Activated T-cell treated with anti-CD3 and anti-CD28 coated beads, Interleukin-2, amount 50 U/mL, for 4 hours (primary cell): ENCODE measurements around the gene PRKCA. TPM values are rescaled to one million over a fixed set of nuclear protein-coding genes. Genes with fewer than 3 reads are reported as not detected.

Source experiments
- ATAC-seq, 2 donors: fragments of 200-7000 bp; cut with Tn5 transposase; one replicate each; pipeline ENCODE4 v1.10.0; 2021
- DNase-seq: peaks from one replicate; pipeline ENCODE4 v3.0.0-alpha.2; 2020
- H3K27me3 Mint-ChIP-seq: one replicate; pipeline ENCODE4 v1.8.0; 2021; ENCODE audit warnings: low read depth, mixed read lengths
- H3K36me3 Mint-ChIP-seq: one replicate; pipeline ENCODE4 v1.8.0; 2022; ENCODE audit warnings: mixed read lengths; ENCODE audit not compliant: insufficient read depth
- H3K4me1 Mint-ChIP-seq: one replicate; pipeline ENCODE4 v1.8.0; 2021; ENCODE audit warnings: low read depth, mixed read lengths
- H3K4me3 Mint-ChIP-seq: one replicate; pipeline ENCODE4 v1.8.0; 2021; ENCODE audit warnings: mild to moderate bottlenecking, moderate library complexity, mixed read lengths
- H3K9me3 Mint-ChIP-seq: one replicate; pipeline ENCODE4 v1.8.0; 2021; ENCODE audit warnings: mixed read lengths
- total RNA-seq, 3 donors: library from RNA; stranded (reverse); gene quantifications; one replicate each; pipeline ENCODE4 v1.2.1, GENCODE V29; 2021

Gene PRKCA
- total RNA-seq, 3 donors from 2014 or later, result 79.4 to 114 (median 95.3) TPM

DNA sequence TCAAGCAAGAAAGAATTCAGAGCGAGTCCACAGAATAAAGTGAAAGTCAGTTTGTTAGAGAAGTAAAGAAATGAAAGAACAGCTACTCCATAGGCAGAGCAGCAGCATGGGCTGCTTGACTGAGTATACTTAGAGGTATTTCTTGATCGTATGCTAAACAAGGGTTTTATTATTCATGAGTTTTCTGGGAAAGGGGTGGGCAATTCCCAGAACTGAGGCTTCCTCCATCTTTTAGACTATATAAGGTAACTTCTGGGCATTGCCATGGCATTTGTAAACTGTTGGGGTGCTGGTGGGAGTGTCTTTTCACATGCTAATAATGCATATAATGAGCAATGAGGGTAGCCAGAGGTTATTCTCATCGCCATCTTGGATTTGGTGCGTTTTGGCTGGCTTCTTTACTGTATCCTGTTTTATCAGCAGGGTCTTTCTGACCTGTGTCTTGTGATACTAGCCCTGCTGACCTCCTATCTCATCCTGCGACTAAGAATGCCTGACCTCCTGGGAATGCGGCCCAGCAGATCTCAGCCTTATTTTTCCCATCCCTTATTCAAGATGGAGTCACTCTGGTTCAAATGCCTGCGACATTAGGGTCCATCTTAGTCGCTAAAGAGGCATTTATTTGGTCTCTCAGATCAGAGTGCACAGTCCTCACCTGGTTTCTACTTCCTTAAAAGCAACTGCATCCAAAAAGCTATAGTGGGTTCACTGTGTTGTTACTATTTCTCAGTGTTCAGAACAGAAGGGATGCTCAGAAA lies 432.0 kb downstream of the PRKCA start:
- H3K36me3 Mint-ChIP-seq, result peaks cover 33% of the 10 kb centered on the region
- no peaks in the 10 kb centered on the region for H3K27me3 Mint-ChIP-seq
- no peaks in the 10 kb centered on the region for H3K9me3 Mint-ChIP-seq
- DNase-seq (no peak), ATAC-seq (no peak)
- no peak overlapping the region for H3K4me3 Mint-ChIP-seq
- peaks cover 2% of the 10 kb centered on the region for H3K4me1 Mint-ChIP-seq

DNA sequence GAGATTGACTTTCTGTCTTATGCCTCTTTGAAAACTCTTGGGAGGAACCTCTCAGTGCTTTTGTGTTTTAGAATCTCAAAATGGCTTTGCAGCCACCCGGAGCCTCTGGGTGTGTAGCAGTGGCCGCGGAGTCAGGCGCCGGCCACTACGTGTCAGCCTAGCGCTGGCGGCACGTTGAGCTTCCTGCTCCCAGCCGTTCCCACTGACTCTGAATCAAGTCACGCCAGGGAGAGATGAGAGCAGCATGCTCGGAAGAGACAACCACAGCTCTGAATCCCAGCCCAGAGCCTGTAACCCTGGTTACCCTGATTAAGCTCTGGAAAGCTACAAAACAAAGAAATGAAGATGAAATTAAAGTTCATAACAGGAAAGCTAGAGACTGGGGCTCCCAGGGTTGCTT lies 435.1 kb downstream of the PRKCA start:
- no peaks in the 10 kb centered on the region for H3K9me3 Mint-ChIP-seq
- H3K36me3 Mint-ChIP-seq, result peaks cover 37% of the 10 kb centered on the region
- H3K27me3 Mint-ChIP-seq, result no peaks in the 10 kb centered on the region
- DNase-seq (no peak), ATAC-seq (no peak)
- H3K4me1 Mint-ChIP-seq, result no peaks in the 10 kb centered on the region
- no peak overlapping the region for H3K4me3 Mint-ChIP-seq

DNA sequence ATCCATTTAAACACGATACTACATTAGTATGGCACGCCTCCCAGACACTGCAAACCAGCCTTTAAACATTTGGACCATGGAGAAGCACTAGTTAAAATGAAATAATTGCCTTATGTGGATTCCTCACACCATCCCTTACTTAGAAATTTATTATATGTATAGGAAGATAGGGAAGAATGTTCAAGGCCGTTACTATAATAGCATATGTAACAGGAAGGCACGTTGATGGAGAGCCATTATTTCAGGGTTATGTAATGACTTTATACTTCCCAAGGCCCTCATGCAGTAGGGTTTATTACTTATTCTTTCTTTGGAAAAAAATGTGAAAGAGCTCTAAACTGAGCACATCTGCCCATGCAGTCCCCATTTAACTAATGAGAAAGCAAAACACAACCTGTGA lies 435.9 kb downstream of the PRKCA start:
- ATAC-seq (no peak), DNase-seq (no peak)
- H3K27me3 Mint-ChIP-seq, result no peaks in the 10 kb centered on the region
- no peaks in the 10 kb centered on the region for H3K9me3 Mint-ChIP-seq
- H3K4me1 Mint-ChIP-seq, result no peaks in the 10 kb centered on the region
- H3K4me3 Mint-ChIP-seq, result no peak overlapping the region
- H3K36me3 Mint-ChIP-seq, result peaks cover 38% of the 10 kb centered on the region

DNA sequence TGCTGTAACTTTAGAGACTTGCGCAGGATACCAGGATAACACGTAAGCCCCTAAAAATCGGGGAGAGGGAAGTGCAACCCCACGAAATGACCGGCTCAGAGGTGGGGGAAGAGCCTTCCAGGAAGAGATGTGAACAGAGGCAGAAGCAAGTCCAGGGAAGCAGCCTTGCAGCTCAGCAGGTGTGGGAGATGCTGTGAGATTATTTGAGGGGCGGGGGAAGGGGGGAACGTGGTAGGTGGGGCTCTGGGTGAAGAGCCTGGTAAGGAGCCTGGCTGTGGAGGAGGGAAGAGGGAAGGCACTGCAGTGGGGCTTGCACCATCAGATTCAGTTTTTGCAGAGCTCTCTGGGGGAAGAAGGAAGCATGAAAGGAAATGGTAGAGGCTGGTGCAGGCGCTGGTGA lies 437.1 kb downstream of the PRKCA start:
- Mint-ChIP-seq H3K27me3 (no peaks in the 10 kb centered on the region), H3K4me3 (no peak overlapping the region), H3K4me1 (no peaks in the 10 kb centered on the region), H3K36me3 (peaks cover 35% of the 10 kb centered on the region), H3K9me3 (no peaks in the 10 kb centered on the region)
- DNase-seq, result no peak
- no peak for ATAC-seq

DNA sequence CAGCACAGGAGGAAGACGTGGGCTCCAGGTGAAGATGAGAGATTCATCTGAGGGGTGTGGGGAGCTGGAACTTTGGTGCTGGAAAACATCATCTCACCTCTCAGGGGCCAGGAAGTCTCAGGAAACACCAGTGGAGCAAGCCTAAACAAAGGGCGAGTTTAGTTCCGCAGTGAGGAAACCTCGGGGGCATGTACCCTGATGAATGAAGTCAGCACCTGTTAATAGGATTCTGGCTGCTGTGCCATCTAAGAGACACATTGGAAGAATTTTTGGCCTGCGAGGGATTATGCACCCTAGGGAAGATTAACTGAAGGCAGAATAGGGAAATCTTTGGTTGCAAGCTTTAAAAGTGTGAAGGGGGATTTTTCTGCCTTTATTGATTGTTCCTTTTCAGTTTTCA lies 437.8 kb downstream of the PRKCA start:
- DNase-seq (no peak), ATAC-seq (no peak)
- no peaks in the 10 kb centered on the region for H3K4me1 Mint-ChIP-seq
- H3K9me3 Mint-ChIP-seq, result no peaks in the 10 kb centered on the region
- no peak overlapping the region for H3K4me3 Mint-ChIP-seq
- no peaks in the 10 kb centered on the region for H3K27me3 Mint-ChIP-seq
- H3K36me3 Mint-ChIP-seq, result peaks cover 32% of the 10 kb centered on the region

DNA sequence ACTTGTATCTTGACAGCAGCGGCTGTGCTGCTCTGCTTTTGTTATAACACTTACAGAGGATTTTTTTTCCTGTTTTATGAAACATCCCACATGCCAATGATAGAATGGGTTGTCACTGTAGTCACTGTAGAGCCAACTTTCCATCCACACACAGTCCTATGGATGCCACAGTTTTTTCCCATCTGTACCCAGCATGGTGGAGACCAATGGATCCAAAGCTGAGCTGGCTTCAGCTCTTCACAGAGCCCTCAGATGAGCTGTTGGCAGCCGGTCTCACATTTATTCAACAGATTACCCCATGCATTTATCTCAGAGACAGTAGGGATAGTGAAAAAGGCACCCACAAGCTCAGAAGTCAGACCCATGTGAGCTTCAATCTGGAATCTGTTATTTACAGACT lies 441.1 kb downstream of the PRKCA start:
- Mint-ChIP-seq H3K4me3 (no peak overlapping the region), H3K36me3 (peaks cover 30% of the 10 kb centered on the region), H3K4me1 (no peaks in the 10 kb centered on the region), H3K27me3 (no peaks in the 10 kb centered on the region), H3K9me3 (no peaks in the 10 kb centered on the region)
- DNase-seq, result no peak
- no peak for ATAC-seq

DNA sequence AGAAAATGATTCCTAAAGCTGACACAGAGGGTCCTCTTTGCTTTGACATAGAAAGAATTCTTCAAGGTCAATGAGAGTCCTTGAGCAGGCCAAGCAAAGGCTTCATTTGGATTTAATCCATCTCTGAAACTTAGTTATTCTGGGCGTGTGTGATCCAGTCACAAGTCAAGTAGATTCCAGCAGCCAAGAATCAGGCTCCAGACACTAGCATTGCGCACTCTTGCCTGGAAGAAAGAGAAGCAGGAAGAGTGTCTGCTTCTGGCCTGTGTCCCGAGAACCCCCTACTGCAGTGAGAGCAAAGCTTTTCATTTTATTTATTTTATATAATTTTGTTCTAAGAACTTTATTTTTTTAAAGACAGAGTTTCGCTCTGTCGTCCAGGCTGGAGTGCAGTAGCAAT lies 444.3 kb downstream of the PRKCA start:
- no peaks in the 10 kb centered on the region for H3K4me1 Mint-ChIP-seq
- DNase-seq (no peak), ATAC-seq (no peak)
- H3K36me3 Mint-ChIP-seq, result peaks cover 31% of the 10 kb centered on the region
- no peak overlapping the region for H3K4me3 Mint-ChIP-seq
- no peaks in the 10 kb centered on the region for H3K27me3 Mint-ChIP-seq
- no peaks in the 10 kb centered on the region for H3K9me3 Mint-ChIP-seq

DNA sequence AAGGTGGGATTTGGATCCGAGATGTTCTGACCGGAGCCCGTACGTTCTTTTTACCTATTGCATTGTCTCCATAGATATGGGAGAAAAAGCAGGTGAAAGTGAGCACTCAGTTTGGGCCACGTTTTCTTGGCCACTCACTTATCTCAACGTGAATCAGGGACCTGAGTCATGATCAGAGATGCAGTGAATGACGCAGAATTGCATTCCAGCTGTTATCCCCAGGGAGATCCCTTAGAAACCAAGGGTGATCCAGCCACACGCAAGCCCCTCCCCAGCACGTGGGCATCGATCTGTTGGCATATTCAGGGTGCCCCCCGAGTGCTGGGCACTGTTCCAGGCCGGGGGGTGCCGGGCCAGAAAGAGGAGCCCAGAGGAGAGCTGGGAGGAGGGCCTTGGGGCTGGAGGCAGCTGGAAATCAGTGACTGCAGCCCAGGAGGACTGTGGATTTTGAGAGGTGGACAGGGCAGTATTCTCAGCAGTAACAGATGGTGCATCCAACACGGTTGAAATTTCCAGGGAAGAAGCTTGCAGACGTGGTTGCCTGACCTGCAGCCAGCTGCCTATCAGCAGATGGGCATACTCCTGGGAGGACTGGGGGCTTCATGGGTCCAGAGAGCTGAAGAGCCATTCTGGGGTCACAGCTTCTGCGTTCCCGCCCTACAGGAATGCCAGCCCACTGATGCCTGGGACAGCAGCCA lies 445.3 kb downstream of the PRKCA start:
- H3K27me3 Mint-ChIP-seq, result no peaks in the 10 kb centered on the region
- peaks cover 26% of the 10 kb centered on the region for H3K36me3 Mint-ChIP-seq
- ATAC-seq (no peak), DNase-seq (no peak)
- no peaks in the 10 kb centered on the region for H3K4me1 Mint-ChIP-seq
- H3K9me3 Mint-ChIP-seq, result no peaks in the 10 kb centered on the region
- H3K4me3 Mint-ChIP-seq, result no peak overlapping the region

DNA sequence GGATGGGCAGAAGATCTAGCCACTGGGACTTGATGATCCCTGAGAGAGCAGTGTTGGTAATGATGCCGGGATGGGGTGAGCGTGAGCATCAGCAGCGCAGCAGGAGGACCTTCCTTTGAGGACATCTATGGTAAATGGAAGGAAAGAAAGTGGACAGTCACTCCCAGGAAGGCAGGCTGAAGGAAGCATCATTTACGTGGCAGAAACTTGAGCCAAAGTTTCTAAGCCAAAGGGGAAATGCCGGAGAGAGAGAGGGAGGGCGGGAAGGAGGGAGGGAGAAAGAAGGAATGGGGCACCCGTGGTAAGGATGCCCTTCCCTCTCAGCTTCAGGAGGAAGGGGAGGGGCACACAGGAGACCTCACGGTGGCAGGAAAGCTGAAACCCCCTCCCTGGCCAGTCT lies 446.2 kb downstream of the PRKCA start:
- Mint-ChIP-seq H3K4me1 (no peaks in the 10 kb centered on the region), H3K27me3 (no peaks in the 10 kb centered on the region), H3K36me3 (peaks cover 24% of the 10 kb centered on the region), H3K4me3 (no peak overlapping the region), H3K9me3 (no peaks in the 10 kb centered on the region)
- no peak for ATAC-seq
- DNase-seq, result no peak

DNA sequence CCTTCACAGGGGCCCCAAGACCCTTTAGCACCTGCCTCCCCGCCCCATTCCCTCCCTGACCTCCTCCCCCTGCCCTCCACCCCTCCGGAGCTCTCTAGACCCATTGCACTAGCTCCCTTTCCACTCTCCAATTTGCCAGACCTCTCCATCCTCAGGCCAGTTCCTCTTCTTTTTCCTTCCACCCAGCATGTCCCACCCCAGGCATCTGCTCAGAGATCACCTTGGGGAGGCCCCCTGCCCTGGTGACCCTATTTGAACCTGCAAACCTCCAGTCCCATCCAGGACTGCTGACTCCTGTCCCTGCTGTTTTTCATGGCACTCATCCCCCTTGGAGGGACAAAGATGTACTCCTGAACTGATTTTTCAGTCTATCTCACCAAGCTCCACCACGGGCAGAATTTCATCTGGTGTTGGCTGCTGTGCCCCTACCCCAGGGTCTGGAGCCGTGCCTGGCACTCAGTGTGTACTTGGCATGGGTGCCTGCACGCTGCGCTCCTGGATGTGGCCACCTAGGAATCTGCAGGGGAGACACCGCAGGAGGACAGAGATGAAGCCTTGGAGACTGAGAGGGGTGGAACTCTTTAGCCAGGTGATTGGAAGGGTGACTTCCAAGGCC lies 446.9 kb downstream of the PRKCA start:
- Mint-ChIP-seq H3K4me1 (no peaks in the 10 kb centered on the region), H3K36me3 (peaks cover 21% of the 10 kb centered on the region), H3K4me3 (no peak overlapping the region), H3K27me3 (no peaks in the 10 kb centered on the region), H3K9me3 (no peaks in the 10 kb centered on the region)
- DNase-seq (no peak), ATAC-seq (no peak)

DNA sequence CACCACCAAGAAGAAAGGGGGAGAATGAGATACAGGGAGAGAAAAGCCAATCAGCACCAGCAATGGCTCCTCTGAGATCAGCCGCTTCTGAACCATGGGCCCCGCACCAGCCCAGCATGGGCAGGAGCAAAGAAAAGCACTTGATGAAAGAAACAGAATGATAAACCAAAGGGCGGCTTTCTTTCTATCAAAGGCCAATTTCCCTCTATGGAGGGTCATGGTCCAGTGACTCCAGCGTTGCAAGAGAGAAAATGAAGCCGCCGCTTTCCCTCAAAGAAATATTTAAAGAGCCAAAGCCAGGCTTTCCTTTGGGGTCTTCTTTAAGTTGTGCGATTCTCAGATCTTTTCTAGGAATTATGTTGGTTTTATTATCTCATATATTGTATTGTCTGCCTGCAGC lies 447.7 kb downstream of the PRKCA start:
- Mint-ChIP-seq H3K27me3 (no peaks in the 10 kb centered on the region), H3K36me3 (peaks cover 29% of the 10 kb centered on the region), H3K4me3 (no peak overlapping the region), H3K4me1 (no peaks in the 10 kb centered on the region), H3K9me3 (no peaks in the 10 kb centered on the region)
- ATAC-seq (no peak), DNase-seq (no peak)

DNA sequence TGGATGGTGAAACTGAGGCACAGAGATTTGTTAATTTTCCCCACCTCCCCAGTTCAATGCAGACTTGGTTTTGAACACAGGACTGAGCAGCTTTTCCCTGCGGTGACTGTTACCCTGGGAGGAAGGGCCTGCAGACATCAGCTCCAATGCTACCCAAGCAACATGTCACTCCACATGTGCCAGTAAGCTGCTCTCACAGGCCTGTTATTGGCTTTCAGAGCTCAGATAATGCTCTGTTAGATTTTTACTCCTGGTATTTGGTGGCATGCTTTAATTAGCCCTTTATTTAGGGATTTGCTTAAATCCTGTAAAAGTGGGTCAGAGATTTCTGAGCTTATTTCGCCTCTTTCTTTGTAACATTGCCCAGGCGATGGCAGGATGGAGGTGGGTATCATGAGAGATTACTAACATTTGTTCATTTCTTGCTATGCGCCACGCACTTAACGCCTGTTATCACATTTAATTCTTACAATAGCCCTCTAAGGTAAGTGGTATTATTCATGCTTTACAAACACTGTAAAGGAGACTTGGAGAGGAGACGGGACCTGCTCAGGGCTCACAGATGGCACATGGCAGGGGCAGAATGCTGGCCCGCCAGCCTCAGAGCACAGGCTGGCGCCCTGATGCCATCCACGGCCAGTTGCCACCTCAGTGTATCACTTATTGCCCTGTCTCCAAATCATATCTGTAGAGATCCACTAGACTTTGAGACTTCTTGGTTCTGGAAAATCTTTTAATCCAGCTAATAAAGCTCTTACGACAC lies 448.5 kb downstream of the PRKCA start:
- no peak for ATAC-seq
- peaks cover 34% of the 10 kb centered on the region for H3K36me3 Mint-ChIP-seq
- no peaks in the 10 kb centered on the region for H3K9me3 Mint-ChIP-seq
- no peak for DNase-seq
- no peaks in the 10 kb centered on the region for H3K4me1 Mint-ChIP-seq
- no peaks in the 10 kb centered on the region for H3K27me3 Mint-ChIP-seq
- H3K4me3 Mint-ChIP-seq, result no peak overlapping the region

DNA sequence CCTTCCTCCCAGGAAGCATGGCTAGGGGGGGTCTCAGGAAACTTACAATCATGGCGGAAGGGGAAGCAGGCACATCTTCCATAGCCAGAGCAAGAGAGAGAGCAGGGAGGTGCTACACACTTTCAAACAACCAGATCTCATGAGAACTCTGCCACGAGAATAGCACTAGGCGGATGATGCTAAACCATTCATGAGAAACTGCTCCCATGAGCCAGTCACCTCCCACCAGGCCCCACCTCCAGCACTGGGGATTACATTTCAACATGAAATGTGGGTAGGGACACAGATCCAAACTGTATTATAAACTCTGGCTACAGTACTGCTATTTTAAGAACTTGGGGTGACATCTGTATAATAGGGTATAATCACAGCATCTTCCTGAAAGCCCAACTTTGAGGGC lies 449.4 kb downstream of the PRKCA start:
- ATAC-seq (no peak), DNase-seq (no peak)
- Mint-ChIP-seq H3K9me3 (no peaks in the 10 kb centered on the region), H3K27me3 (no peaks in the 10 kb centered on the region), H3K4me1 (no peaks in the 10 kb centered on the region), H3K4me3 (no peak overlapping the region), H3K36me3 (peaks cover 35% of the 10 kb centered on the region)

DNA sequence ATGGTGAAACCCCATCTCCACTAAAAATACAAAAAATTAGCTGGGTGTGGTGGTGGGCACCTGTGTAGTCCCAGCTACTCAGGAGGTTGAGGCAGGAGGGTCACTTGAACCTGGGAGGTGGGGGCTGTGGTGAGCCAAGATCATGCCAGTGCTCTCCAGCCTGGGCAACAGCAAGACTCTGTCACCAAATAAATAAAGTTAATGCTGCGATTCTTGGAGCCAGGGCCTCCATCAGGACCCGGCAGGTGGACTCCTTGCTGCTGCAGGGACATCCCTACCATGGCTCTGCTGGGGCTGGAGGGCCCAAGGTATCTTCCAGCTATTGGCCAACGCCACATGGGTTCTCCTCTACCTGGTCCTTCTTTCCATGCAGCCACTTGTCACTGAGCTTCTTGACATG lies 450.0 kb downstream of the PRKCA start:
- Mint-ChIP-seq H3K4me1 (no peaks in the 10 kb centered on the region), H3K9me3 (no peaks in the 10 kb centered on the region), H3K27me3 (no peaks in the 10 kb centered on the region), H3K36me3 (peaks cover 41% of the 10 kb centered on the region), H3K4me3 (no peak overlapping the region)
- no peak for DNase-seq
- ATAC-seq, result no peak
